ENCODE measurements around the gene IRF4. TPM values are rescaled to one million over a fixed set of nuclear protein-coding genes. Genes with fewer than 3 reads are reported as not detected.

The IRF4 gene
- total RNA-seq, 2 experiments from 2014 or later: 16.9 to 20.8 TPM

- DNase-seq: no peak
- Mint-ChIP-seq H3K36me3 (ENCODE audit: low read depth) (no peaks in the 10 kb centered on the region), H3K4me3 (no peak overlapping the region), H3K27me3 (no peaks in the 10 kb centered on the region), H3K4me1 (ENCODE audit: low read depth) (peaks cover 28% of the 10 kb centered on the region), H3K9me3 (no peaks in the 10 kb centered on the region), H3K27ac (no peak overlapping the region)
- no peak for ATAC-seq (ENCODE audit: poor library complexity)
- H3K4me3 ChIP-seq (ENCODE audit: low read length): no peak overlapping the region
- POLR2A ChIA-PET: no interaction called here
- TF ChIP-seq, protein P1, sequence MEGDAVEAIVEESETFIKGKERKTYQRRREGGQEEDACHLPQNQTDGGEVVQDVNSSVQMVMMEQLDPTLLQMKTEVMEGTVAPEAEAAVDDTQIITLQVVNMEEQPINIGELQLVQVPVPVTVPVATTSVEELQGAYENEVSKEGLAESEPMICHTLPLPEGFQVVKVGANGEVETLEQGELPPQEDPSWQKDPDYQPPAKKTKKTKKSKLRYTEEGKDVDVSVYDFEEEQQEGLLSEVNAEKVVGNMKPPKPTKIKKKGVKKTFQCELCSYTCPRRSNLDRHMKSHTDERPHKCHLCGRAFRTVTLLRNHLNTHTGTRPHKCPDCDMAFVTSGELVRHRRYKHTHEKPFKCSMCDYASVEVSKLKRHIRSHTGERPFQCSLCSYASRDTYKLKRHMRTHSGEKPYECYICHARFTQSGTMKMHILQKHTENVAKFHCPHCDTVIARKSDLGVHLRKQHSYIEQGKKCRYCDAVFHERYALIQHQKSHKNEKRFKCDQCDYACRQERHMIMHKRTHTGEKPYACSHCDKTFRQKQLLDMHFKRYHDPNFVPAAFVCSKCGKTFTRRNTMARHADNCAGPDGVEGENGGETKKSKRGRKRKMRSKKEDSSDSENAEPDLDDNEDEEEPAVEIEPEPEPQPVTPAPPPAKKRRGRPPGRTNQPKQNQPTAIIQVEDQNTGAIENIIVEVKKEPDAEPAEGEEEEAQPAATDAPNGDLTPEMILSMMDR (IDR thresholded peaks at IDR 0.05): no peak
- no peaks in the 10 kb centered on the region for H3K27me3 ChIP-seq (ENCODE audit: control insufficient read depth in 1 of 2, insufficient read depth in 2 of 2, low read length in 2 of 2)
- intact Hi-C loops (cut with DNase I, micrococcal nuclease): no loop called here
- H3K36me3 ChIP-seq (ENCODE audit: insufficient read depth, low read length): no peaks in the 10 kb centered on the region
- no peaks in the 10 kb centered on the region for H3K9me3 ChIP-seq (ENCODE audit: control insufficient read depth in 1 of 2, insufficient read depth in 1 of 2, low read length in 2 of 2)
- H3K4me1 ChIP-seq (ENCODE audit: insufficient read depth, low read length): peaks cover 24% of the 10 kb centered on the region
- H3K27ac ChIP-seq (ENCODE audit: low read depth in 1 of 2, low read length in 2 of 2): no peak overlapping the region
- CTCF ChIA-PET: no interaction called here
These were observed 59.8 kb downstream of the IRF4 start for GRCh38 chr6:451336-451735.

DNA sequence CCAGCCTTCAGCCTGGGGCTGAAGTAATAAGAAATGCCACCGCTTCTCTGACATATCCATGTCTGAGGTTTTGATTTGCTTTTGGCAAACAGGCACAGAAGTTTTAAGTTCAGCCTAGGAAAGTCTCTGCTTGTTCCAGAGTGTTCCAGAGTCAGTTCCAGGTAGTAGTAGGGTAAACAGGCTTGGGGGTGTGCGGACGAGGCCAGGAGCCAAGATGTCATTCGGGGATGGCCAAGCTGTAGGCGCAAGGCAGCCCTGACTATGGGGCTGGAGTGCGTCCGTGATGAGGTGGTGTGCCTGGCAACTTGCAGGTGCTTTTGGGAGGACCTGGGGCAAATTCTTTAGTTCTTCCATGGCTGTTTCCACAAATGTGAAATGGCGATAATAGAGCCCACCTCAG, 60.3 kb downstream of the IRF4 start:
- POLR2A ChIA-PET: no interaction called here
- H3K4me1 Mint-ChIP-seq (ENCODE audit: low read depth): peaks cover 23% of the 10 kb centered on the region
- no peaks in the 10 kb centered on the region for H3K27me3 ChIP-seq (ENCODE audit: control insufficient read depth in 1 of 2, insufficient read depth in 2 of 2, low read length in 2 of 2)
- peaks cover 19% of the 10 kb centered on the region for H3K4me1 ChIP-seq (ENCODE audit: insufficient read depth, low read length)
- no peaks in the 10 kb centered on the region for H3K36me3 Mint-ChIP-seq (ENCODE audit: low read depth)
- no peak overlapping the region for H3K4me3 Mint-ChIP-seq
- intact Hi-C loops (cut with DNase I, micrococcal nuclease): no loop called here
- ATAC-seq (ENCODE audit: poor library complexity) (no peak), DNase-seq (no peak)
- no peak overlapping the region for H3K4me3 ChIP-seq (ENCODE audit: low read length)
- TF ChIP-seq, protein P1 (IDR thresholded peaks at IDR 0.05): no peak
- H3K27me3 Mint-ChIP-seq: no peaks in the 10 kb centered on the region
- H3K9me3 ChIP-seq (ENCODE audit: control insufficient read depth in 1 of 2, insufficient read depth in 1 of 2, low read length in 2 of 2): no peaks in the 10 kb centered on the region
- H3K27ac ChIP-seq (ENCODE audit: low read depth in 1 of 2, low read length in 2 of 2): no peak overlapping the region
- H3K9me3 Mint-ChIP-seq: no peaks in the 10 kb centered on the region
- no peaks in the 10 kb centered on the region for H3K36me3 ChIP-seq (ENCODE audit: insufficient read depth, low read length)
- H3K27ac Mint-ChIP-seq: no peak overlapping the region
- CTCF ChIA-PET: no interaction called here

GRCh38 chr6:452301-453067, 60.9 kb downstream of the IRF4 start:
- no peak overlapping the region for H3K4me3 ChIP-seq (ENCODE audit: low read length)
- TF ChIP-seq, protein P1 (IDR thresholded peaks at IDR 0.05): no peak
- ATAC-seq (ENCODE audit: poor library complexity): no peak
- no peaks in the 10 kb centered on the region for H3K9me3 Mint-ChIP-seq
- no peaks in the 10 kb centered on the region for H3K36me3 Mint-ChIP-seq (ENCODE audit: low read depth)
- H3K27me3 ChIP-seq (ENCODE audit: control insufficient read depth in 1 of 2, insufficient read depth in 2 of 2, low read length in 2 of 2): no peaks in the 10 kb centered on the region
- POLR2A ChIA-PET: no interaction called here
- H3K4me1 Mint-ChIP-seq (ENCODE audit: low read depth): peaks cover 18% of the 10 kb centered on the region
- intact Hi-C loops (cut with DNase I, micrococcal nuclease): no loop called here
- CTCF ChIA-PET: no interaction called here
- peaks cover 13% of the 10 kb centered on the region for H3K4me1 ChIP-seq (ENCODE audit: insufficient read depth, low read length)
- H3K27ac Mint-ChIP-seq: no peak overlapping the region
- H3K4me3 Mint-ChIP-seq: no peak overlapping the region
- H3K36me3 ChIP-seq (ENCODE audit: insufficient read depth, low read length): no peaks in the 10 kb centered on the region
- H3K27ac ChIP-seq (ENCODE audit: low read depth in 1 of 2, low read length in 2 of 2): no peak overlapping the region
- no peaks in the 10 kb centered on the region for H3K27me3 Mint-ChIP-seq
- DNase-seq: no peak
- no peaks in the 10 kb centered on the region for H3K9me3 ChIP-seq (ENCODE audit: control insufficient read depth in 1 of 2, insufficient read depth in 1 of 2, low read length in 2 of 2)
